Fibroblast of mammary gland (primary cell): ENCODE measurements around the gene MYL2.

Experiments
- DNase-seq: peaks from one replicate; pipeline ENCODE4 v3.0.0-alpha.2; 2010; ENCODE audit warnings: low read depth
- H3K4me3 ChIP-seq: 2 replicates; pipeline ENCODE4 v1.5.1; 2011; ENCODE audit warnings: low read depth, mild to moderate bottlenecking, low read length, moderate library complexity; ENCODE audit not compliant: control insufficient read depth
- TF ChIP-seq, protein P1 (sequence below): conservative IDR thresholded peaks from 2 replicates; pipeline ENCODE4 v1.5.1; 2011; ENCODE audit warnings: low read depth, low read length, inconsistent platforms; ENCODE audit not compliant: control insufficient read depth, insufficient read depth

The MYL2 gene

GRCh38 chr12:110888256-110888991 lies 32.0 kb downstream of the MYL2 start:
- TF ChIP-seq, protein P1, sequence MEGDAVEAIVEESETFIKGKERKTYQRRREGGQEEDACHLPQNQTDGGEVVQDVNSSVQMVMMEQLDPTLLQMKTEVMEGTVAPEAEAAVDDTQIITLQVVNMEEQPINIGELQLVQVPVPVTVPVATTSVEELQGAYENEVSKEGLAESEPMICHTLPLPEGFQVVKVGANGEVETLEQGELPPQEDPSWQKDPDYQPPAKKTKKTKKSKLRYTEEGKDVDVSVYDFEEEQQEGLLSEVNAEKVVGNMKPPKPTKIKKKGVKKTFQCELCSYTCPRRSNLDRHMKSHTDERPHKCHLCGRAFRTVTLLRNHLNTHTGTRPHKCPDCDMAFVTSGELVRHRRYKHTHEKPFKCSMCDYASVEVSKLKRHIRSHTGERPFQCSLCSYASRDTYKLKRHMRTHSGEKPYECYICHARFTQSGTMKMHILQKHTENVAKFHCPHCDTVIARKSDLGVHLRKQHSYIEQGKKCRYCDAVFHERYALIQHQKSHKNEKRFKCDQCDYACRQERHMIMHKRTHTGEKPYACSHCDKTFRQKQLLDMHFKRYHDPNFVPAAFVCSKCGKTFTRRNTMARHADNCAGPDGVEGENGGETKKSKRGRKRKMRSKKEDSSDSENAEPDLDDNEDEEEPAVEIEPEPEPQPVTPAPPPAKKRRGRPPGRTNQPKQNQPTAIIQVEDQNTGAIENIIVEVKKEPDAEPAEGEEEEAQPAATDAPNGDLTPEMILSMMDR, result no peak
- no peak overlapping the region for H3K4me3 ChIP-seq
- no peak for DNase-seq

- TF ChIP-seq, protein P1, result no peak
- no peak for DNase-seq
- H3K4me3 ChIP-seq, result no peak overlapping the region
These were observed 35.1 kb downstream of the MYL2 start for GRCh38 chr12:110885152-110885840.

DNA sequence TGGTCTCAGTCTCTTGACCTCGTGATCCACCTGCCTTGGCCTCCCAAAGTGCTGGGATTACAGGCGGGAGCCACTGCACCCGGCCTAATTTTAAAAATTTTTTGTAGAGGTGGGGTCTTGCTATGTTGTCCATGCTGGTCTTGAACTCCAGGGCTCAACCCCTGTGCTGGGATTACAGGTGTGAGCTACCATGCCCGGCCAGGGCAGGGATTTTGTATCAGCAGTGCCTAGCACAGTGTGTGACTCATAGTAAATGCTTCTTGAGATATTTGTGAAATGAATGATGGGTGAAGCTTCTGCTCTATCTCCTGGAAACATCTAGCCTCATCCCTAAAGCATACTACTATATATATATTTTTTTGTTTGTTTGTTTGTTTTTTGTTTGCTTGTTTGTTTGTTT lies 37.1 kb downstream of the MYL2 start:
- TF ChIP-seq, protein P1, result no peak
- no peak for DNase-seq
- no peak overlapping the region for H3K4me3 ChIP-seq

GRCh38 chr12:110880651-110881050 lies 39.7 kb downstream of the MYL2 start:
- DNase-seq, result no peak
- TF ChIP-seq, protein P1, result no peak
- no peak overlapping the region for H3K4me3 ChIP-seq

GRCh38 chr12:110874781-110875180 lies 45.6 kb downstream of the MYL2 start:
- H3K4me3 ChIP-seq, result no peak overlapping the region
- TF ChIP-seq, protein P1, result no peak
- DNase-seq, result no peak

- no peak overlapping the region for H3K4me3 ChIP-seq
- TF ChIP-seq, protein P1, result no peak
- no peak for DNase-seq
These were observed 46.0 kb downstream of the MYL2 start for GRCh38 chr12:110874351-110874750.

- DNase-seq, result no peak
- TF ChIP-seq, protein P1, result no peak
- H3K4me3 ChIP-seq, result no peak overlapping the region
These were observed 48.3 kb downstream of the MYL2 start for GRCh38 chr12:110872100-110872499.
